G401 (cell line): Measurements from ENCODE around the gene C10orf71. TPM values are rescaled to one million over a fixed set of nuclear protein-coding genes. Genes with fewer than 3 reads are reported as not detected.

Experiments
- DNase-seq: peaks from one replicate; pipeline ENCODE4 v3.0.0-alpha.2; 2015; ENCODE audit warnings: low spot score
- in situ Hi-C: cut with HindIII; loops from 2 replicates; pipeline ENCODE4 v1.10.0; 2016; ENCODE audit warnings: low sequenced_read_pairs, mixed read lengths
- total RNA-seq: library from RNA; depleted of rRNA; stranded (reverse); fragments of >200 nt; shearing (Covaris generic); gene quantifications from 2 replicates; pipeline ENCODE4 v1.2.3, GENCODE V29; 2014

The C10orf71 gene
- total RNA-seq, 1 experiment from 2014 or later: not detected

DNA sequence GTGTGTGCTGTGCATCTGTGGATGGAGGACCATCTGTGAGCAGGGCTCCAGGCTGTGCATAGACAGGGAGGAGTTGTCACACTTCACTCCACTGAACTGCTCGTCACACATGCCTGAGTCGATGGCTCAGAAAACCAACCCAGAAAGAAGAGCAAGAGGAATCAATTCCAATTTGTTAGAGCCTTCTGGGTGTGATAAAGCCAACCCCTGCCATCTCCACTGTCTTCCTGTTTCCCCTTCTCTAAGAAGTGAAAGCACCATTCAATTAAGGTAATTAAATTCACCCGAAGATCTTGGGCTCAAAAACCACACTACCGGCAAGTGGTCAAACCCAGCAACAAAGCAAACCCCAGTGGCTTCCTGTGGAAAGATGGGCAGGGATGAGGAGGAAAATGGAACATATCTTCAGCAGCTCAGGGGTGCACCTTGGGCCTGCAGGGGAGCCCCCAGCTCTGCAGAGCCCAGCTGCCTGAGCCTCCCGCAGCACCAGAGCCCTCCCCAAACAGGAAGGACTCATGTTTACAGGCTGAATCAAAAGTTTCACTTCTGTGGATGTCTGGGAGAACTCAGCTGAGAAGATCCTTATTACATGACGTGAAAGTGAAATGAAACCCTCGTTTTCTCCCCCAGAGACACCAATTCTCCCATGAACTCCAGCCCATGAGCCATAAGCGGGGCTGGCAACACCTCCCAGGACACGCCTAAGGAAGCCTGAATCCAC lies 10.9 kb downstream of the C10orf71 start:
- DNase-seq: no peak
- in situ Hi-C loops: no loop called here

DNA sequence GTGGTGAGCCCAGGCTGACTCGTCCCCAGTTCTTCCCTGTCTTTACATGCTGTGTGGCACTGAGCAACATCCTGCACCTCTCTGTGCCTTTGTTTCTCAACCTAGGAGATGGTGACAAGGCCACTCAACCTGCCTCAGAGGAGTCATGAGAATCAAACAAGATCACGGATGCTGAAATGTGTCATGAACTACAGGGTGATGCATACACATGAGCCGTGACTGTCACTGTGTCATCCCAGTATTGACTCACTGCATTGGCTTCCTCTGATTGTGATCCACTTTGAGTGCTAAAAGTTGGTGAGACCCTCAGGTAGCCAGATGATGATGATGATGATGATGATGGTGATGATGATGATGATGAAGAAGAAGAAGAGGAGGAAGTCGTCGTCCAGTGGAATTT lies 11.5 kb downstream of the C10orf71 start:
- DNase-seq: no peak
- in situ Hi-C loops: no loop called here

DNA sequence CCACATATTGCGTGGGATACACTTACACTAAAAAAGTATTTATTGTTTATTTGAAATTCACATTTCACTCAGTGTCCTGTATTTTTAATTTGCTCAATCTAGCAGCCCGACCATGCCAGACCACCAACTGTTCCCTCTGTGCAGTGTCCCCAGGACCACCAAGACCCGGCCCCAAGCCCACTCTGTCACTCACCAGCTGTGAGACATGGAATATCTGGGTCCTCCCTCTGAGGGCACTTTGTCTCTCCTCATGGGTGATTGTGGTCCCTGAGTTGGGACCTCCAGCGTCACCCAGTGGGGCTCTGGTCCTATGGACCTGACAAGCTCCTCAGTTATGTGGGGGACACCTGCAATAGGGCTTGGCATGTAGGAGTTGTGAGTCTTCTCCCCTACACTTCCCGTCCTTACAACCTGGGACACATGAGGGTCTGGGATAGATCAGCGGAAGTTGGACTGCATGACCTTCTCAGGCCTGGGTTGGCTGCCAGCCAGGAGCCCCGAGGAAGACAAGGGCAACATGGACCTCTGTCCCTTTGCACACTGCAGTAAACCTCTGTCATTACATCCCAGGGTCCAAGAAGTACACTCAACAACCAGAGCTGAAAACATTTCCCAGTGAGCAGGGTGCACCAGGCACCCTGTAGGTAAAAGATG lies 12.1 kb downstream of the C10orf71 start:
- in situ Hi-C loops: no loop called here
- DNase-seq: no peak

DNA sequence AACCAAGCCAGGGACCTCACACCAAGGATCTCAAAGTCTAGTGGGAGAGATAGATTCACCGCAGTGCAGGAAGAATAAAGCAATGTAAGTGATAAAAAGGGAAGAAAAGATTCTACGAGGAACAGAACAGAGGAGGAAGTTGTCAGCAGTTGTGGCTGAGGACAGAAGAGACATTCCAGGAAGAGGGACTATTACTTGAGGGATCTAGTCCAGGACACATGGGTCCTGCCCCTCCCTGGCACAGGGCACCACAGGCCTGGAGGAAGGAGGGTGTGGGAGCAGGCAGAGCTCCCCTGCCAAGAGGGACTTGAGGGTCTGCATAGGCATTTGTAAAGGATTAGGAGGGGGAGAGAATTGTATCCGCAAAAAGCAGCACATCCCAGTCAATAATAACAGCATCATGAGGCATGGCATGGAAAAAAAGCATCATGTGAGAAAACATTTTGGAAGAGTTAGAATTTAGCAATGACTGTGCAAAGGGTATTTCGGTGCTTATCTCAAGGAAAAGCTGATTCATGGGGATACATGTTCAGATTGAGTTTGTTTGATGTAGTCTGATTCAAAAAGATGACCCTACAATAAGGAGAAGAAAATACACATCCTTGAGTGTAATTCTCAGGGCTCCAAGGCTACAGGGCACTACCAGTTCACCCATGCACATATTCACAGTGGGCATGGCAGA lies 12.7 kb downstream of the C10orf71 start:
- in situ Hi-C loops: no loop called here
- DNase-seq: no peak

DNA sequence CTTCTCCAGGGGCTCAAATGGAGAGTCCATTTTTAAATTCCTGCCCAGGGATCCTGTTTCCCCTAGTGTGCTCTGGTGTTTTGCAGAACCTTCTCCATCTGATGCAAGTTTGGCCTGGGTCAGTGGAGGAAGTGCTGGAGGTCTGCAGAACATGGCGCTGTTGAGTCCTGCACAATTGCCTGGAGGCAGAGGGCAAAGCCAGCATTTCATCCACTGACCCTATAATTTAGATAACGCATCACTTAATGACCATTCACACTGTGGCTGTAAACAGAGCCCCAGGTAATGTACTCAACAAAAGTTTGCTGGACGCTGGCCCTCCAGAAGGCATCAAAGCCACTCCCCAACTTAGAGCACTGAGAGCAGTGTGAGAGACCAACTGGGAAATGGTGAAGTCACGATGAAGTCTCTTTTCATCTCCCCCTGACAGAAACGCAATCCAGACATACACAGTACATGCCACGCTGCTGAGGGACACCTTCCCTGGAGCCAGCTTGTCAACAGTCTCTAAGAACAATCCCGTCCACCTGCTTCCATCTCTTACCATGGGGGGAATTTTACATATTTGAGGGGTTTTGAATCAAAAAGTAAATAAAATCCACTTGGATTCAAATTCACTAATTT lies 13.4 kb downstream of the C10orf71 start:
- DNase-seq: no peak
- in situ Hi-C loops: no loop called here

DNA sequence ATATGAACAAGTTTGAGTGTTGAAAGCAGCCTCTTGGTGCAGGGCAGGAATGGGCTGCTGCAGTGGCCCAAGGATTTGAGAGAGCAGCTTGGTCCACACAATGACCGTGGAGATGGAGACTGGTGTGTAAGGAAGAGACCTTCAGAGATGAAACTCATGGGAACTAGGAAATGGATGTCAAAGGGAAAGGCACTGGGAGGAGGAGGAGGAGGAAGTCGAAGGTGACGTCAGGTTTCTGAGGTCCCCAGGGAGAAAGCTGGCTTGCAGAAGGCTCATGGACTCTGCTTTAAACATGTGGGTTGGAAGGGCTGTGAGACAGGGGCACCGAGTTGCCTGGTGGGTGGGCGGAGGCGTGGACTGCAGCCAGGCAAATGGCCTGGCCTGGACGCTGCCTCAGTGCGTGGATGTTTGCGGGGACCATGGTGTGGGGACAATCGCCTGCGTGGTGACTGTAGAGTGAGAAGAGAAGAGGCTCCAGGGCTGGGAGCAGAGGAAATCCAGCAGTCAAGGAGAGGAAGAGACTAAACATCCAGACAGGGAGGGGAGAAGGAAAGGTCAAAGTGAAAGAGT lies 14.6 kb downstream of the C10orf71 start:
- in situ Hi-C loops: no loop called here
- no peak for DNase-seq

DNA sequence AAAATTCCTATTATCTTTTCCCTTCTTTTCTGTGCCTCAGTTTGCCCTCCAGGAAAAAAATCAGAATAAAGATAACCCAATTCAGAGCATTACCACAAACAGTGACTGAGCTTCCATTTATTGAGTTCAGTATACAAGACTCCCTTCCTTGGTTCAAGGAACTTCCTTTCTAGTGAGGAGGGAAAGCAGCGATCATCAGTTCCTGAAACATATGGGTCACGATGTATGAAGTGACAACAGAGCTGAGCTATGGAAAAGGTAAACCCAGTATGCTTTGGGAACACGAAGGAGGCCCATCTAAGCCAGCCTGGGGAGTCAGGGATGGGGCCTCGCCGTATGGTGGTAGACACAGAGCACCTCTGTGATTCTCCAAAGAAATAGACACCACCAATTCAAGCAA lies 15.8 kb downstream of the C10orf71 start:
- no peak for DNase-seq
- in situ Hi-C loops: no loop called here

DNA sequence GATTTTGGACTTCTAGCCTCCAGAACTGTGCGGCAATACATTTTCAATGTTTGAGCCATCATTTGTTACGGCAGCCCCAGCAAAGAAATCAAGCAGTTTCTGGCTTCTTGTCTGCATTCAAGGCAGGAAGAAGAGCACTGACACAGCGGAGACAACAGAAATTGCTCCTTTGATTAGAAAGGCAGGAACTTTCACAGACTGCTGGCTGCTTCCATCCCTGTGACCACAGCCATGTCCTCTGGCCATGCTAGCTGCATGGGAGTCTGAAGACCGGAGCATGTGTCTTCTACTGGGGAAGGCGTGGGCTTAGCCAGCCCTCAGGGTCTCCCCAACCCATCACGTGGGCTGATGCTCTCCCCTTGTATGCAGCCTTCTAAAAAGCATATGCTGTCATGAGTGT lies 19.1 kb downstream of the C10orf71 start:
- DNase-seq: no peak
- in situ Hi-C loops: no loop called here

DNA sequence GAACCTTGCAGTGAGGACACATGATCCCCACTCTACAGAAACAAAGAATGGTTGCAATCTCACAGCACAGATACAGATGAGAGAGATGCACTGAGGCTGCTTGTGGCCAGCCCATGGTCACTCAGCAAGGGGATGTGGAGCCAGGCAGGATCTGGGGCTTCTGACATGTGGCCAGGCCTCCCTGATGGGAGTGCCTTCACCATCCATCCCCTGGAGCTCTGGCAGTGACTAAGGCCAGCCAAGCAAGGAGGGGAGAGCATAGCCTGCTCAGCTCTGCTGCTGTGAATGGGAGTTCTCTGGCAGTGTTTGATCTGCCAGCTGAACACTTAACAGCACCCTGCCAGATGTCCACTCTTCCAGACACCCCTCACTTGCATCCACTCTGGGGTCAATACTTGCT lies 19.8 kb downstream of the C10orf71 start:
- in situ Hi-C loops: no loop called here
- no peak for DNase-seq

DNA sequence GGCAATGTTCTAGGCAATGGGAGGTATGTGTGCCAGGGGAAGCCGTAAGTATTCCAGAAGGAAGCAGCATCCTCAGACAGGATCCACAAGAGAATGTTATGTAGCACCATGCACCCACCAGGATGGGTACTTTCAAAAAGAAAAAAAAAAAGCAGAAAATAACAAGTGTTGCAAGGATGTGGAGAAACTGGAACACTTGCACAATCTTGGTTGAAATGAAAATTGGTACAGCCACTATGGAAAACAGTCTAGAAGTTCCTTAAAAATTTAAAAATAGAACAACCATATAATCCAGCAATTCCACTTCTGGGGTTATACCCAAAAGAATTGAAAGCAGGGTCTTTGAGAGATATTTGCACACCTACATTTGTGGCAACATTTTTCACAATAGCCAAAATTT lies 20.2 kb downstream of the C10orf71 start:
- no peak for DNase-seq
- in situ Hi-C loops: no loop called here

DNA sequence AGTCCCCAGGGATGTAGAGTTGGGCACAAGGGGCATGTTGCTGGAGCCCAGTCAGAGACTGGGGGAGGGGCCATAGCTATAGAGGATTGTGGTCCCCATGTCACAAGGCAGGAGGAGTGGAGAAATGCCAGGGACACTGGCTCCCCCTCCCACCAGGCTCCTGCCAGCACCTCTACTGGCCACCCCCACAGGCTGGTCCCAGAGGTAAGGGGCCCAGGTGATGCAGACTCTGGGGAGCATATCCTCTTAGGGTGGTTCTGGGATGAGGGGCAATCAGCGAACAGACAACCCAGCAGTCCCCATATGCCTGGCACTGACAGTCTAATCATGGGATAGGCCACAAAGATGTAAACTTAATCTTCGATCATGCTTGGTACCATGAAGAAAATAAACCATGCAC lies 21.2 kb downstream of the C10orf71 start:
- in situ Hi-C loops: no loop called here
- no peak for DNase-seq

DNA sequence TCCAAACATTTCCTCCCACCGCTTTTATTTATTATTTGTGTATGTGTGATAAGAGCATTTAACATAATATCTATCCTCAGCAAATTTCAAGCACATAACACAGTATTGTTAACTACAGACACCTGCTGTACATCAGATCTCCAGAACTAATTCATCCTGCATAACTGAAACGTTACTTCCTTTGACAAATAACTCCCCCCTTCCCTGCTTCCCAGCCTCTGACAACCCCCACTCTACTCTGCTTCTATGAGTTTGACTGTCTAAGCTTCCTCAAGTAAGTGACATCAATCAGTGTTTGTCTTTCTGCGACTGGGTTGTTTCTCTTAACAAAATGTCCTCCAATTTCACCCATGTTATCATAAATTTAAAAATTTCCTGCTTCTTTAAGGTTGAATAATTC lies 22.1 kb downstream of the C10orf71 start:
- no peak for DNase-seq
- in situ Hi-C loops: no loop called here

DNA sequence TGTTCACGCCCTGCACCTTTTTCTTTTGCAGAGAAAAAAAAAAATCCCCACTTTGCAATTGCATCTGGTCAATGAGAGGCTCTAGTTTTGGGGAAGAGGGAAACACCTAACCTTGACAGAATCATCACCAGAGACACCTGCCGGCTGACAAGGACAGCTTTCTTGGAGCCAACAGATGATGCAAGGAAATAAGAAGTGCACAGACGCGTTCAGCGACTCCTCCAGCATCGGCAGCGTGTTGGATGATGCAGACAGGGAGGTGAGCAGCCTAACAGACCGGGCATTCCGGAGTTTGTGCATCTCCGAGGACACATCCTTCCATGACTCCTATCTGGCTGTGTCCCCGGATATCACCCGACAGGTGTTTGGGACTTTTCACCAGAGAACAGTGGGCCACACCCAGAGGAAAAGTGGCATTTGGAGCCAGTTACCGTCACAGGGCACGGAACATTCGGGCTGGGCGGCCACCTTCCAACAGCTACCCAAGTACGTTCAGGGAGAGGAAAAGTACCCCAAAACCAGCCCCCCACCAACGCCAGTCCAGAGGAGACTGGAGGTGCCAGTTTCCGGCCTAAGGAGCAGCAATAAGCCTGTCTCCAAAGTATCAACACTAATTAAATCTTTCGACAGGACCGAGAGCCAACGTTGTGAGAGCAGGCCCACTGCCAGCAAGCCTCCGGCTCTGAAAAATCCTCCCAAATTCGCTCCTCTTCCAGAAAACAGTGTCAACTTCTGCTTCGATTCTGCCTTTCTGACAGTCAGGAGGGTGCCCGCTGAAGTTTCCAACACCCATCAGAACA lies 23.6 kb downstream of the C10orf71 start:
- in situ Hi-C loops: no loop called here
- no peak for DNase-seq

DNA sequence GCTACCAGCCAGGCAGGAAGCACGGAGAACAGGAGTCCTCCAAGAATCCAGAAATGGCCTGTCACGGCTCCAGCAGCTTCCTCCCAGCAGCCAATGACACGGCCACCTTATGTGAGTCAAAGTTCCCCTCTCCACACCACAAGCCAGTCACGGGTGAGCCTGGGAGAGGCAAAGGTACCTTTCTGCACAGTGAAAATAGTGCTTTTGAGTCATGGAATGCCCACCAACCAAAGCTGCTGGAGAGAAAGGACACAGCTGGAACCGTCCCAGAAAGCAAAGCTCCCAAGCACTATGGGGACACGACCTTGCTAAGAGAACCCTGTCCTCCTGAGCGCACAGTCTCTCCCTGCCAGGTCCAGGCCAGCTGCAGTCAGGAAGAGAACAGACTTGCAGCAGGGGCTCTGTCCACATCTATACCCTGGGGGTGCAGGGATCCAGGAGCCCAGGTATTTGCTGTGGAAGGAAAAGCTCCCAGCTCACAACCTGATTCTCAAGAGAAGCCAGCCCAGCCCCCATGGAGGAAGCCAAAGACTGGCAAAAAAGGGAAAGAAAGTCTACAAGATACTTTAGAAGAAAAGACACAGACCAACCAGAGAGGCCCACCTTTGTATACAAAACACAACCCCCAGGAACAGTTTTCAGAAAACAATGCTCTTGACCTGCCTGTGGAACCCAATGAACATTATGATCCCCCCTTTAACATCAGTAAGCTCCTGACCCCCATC lies 24.4 kb downstream of the C10orf71 start:
- no peak for DNase-seq
- in situ Hi-C loops: no loop called here

DNA sequence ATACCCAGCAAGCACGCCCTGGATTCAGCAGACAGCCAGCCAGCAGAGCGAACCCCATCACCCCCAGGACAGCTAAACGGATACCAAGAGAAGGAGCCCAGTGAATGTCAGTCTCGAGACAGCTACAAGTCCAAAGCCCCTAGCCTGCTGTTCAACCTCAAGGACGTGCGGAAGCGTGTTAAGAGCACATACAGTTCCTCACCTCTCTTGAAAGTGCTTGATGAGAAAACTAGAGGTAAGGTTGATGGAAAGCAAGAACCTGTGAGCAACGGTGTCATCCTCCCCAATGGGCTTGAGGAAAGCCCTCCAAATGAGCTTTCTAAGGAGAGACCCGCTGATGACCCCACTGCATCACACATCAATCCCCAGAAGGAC lies 24.9 kb downstream of the C10orf71 start:
- no peak for DNase-seq
- in situ Hi-C loops: no loop called here

DNA sequence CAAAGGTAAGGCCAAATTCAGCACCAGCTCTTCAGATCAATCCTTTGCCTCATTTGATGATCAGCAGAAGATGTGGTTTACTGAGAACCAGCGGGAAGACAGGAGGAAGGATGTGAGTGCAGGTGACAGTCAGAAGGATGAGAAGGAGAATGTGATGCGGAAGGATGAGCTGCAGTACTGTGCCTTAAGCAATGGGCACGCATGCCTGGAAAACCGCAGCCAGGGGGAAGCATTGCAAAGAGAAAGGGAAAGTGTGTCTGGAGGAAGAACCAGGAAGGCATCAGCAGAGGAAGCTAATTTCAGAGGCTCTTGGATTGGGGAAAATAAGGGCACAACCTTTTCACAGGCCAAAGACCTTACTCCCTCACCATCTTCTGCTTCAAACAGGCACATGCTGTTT lies 25.7 kb downstream of the C10orf71 start:
- DNase-seq: no peak
- in situ Hi-C loops: no loop called here

DNA sequence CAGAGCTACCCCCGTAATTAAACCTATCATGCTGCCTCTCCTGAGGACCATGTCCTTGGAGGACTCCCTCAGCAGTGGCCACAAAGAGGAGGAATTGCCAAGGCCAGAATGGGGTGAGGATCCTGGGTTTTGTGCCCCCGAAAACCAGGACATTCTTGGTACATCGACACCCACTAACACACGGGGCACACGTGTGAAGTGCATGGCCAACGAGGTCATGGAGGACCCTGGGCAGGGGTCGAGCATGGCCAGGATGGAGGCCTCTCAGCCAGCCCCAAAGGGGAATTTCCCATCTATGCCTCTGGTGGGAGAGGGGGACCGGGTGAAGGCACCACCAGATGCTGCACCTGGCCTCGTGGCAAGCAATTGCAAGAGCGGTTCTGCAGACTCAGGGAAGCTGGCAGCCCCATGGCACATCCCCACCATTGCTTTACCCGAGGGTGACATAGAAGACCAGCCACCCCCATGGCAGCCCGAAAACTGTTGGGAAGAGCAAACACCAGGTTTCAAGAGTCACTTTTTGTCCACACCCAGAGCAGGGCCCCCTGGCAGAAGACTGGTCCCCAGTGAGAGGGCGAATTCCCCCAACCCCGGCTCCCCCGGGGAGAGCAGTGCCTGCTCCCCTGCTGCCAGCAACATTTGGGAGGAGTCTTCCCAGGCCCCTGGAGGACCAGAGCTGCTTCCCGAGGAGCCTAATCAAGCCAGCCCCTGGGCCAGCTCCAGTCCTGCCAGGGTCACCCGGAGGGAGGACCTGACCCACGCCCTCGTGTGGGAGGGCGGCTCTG lies 26.4 kb downstream of the C10orf71 start:
- DNase-seq: no peak
- in situ Hi-C loops: no loop called here
